GM12864 (cell line): ENCODE measurements around the gene ZNF630.

Experiments
- DNase-seq: peaks from one replicate; pipeline ENCODE4 v3.0.0-alpha.2; 2011; ENCODE audit warnings: low read depth
- H3K4me3 ChIP-seq: 2 replicates; pipeline ENCODE4 v1.5.1; 2011; ENCODE audit warnings: mild to moderate bottlenecking, low read depth, low read length, control low read depth
- TF ChIP-seq, protein P1 (sequence below): IDR thresholded peaks from 2 replicates; pipeline ENCODE4 v1.5.1; 2011; ENCODE audit warnings: low read depth, mild to moderate bottlenecking, moderate library complexity, low read length, control low read depth, inconsistent platforms; ENCODE audit errors: missing control alignments

ZNF630 gene

DNA sequence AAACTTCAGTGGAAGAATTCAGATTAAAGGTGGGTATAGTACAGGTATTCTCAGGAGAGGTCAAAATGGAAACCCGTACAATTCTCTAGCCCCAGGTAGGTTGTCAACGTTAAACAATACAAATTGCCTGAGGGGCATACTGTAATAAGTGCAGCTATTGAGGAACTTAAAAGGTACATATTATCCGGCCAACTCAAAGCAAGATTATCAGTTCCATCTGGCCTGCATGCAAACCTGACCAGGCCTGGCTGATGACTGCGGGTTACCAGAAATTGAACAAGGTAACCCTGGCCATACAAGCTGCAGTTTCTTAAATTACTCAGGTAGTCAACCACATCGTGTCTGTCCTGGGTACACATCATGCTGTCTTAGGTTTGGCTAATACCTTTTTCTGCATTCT, 12.3 kb upstream of the ZNF630 start:
- H3K4me3 ChIP-seq: no peak overlapping the region
- no peak for DNase-seq
- TF ChIP-seq, protein P1, sequence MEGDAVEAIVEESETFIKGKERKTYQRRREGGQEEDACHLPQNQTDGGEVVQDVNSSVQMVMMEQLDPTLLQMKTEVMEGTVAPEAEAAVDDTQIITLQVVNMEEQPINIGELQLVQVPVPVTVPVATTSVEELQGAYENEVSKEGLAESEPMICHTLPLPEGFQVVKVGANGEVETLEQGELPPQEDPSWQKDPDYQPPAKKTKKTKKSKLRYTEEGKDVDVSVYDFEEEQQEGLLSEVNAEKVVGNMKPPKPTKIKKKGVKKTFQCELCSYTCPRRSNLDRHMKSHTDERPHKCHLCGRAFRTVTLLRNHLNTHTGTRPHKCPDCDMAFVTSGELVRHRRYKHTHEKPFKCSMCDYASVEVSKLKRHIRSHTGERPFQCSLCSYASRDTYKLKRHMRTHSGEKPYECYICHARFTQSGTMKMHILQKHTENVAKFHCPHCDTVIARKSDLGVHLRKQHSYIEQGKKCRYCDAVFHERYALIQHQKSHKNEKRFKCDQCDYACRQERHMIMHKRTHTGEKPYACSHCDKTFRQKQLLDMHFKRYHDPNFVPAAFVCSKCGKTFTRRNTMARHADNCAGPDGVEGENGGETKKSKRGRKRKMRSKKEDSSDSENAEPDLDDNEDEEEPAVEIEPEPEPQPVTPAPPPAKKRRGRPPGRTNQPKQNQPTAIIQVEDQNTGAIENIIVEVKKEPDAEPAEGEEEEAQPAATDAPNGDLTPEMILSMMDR: no peak

DNA sequence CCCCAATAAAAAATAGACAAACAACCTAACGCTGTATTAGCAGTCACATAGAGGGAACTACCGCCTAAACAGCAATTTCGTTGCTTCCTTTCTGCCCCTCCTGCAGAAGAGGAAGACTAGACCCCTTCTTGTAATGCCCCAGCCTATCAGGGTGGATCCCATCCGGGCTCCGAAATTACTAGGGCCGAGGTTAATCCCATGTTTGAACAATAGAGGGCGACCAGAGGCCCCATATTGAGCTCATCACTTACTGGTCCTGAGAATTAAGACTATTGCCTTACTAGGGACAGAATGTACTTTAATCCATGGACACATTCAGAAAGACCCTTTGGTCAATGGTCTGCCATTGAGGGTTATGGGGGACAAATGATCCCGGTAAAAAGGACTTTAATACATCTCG, 11.8 kb upstream of the ZNF630 start:
- H3K4me3 ChIP-seq: no peak overlapping the region
- DNase-seq: no peak

DNA sequence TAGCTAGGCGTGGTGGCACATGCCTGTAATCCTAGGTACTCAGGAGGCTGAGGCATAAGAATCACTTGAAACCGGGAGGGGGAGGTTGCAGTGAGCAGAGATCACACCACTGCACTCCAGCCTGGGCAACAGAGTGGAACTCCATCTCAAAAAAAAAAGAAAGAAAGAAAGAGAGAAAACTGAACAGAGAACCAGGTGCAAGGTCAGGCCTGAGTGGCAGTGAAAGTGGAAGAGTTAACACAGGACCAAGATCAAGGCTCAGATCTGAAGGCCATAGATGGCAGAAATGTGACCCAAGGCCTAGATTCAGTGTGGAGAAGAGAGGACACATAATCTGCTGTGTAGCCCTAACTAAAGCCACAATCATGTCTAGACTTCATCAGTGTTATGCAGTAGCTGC, 4.9 kb upstream of the ZNF630 start:
- no peak overlapping the region for H3K4me3 ChIP-seq
- DNase-seq: no peak
- TF ChIP-seq, protein P1: no peak

More for the DNA sequence above, 11.8 kb upstream of the ZNF630 start:
- TF ChIP-seq, protein P1: peak; percentile 53

DNA sequence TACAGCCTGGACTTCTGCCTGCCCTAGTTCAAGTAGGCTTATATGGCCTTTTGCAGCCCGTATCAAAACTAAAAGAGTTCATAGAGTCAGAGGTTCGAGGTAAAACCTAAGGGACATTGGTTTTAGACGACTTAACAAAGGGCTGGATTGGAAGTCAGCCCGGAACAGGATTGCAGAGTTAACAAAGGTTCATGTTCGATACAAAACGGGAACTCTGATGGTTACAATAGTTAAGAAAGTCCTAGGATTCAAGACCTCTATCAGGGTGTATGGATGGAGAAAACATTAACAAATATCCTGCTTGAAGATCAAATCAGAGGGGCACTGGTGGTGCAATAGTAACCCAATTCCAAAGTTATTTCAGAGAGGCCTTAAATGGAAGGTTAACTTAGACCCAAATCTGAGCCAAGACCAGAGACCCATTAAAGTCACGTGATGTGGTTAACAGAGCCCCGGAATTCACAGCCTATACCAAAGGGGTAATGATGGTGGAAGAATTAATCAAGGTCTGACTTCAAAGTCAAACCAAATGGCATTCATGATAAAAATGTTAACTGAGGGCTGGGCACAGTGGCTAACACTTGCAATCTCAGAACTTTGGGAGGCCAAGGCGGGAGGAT, 656 bp upstream of the ZNF630 start:
- H3K4me3 ChIP-seq: peak overlapping the region; percentile 75; the same call in 1 of the 2 replicates
- TF ChIP-seq, protein P1: no peak
- no peak for DNase-seq

DNA sequence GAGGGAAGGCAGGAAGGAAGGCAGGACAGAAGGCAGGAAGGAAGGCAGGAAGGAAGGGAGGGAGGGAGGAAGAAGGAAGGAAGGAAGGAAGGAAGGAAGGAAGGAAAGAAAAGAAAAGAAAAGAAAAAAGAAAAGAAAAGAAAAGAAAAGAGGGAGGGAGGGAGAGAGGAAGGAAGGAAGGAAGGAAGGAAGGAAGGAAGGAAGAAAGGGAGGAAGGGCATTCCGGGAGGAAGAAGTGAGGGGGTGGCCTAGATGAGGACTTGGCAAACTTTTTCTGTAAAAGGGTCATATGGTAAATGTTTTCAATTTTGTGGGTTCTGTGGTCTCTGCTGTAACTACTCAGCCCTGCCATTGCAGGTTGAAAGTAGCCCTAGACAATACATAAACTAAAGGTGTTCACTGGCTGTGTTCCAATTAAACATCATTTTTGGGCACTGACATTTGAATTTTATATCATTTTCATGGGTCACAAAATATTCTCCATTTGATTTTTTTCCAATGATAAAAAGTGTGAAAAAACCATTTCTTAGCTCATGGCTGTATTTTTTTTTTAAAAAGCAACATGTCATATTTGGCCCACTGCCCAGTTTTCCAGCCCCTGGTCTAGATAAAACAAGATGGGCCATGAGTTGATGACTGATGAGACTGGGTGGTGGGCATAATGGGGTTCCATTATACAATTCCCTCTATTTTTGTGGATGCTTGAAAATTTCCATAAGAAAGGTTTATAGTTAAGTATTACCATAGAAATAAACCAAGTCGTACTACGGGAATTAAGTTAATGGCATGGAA, 3.1 kb downstream of the ZNF630 start:
- no peak for DNase-seq
- TF ChIP-seq, protein P1: no peak
- H3K4me3 ChIP-seq: no peak overlapping the region

DNA sequence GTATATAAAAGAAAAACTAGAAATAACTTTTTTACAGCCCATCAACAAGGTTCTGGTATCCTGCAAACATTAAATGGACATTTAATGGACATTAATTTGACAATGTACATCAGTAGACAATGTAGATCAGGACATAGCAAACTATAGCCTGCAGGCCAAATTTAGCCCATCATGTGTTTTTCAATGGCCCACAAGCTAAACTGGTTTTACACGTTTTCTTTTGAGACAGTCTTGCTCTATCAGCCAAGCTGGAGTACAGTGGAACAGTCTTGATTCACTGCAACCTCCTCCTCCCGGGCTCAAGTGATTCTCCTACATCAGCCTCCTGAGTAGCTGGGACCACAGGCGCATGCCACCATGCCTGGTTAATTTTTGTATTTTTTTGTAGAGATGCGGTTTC, 7.2 kb downstream of the ZNF630 start:
- H3K4me3 ChIP-seq: no peak overlapping the region
- no peak for DNase-seq
- TF ChIP-seq, protein P1: no peak
